ENCODE measurements around the gene POLG. TPM values are rescaled to one million over a fixed set of nuclear protein-coding genes. Genes with fewer than 3 reads are reported as not detected.
A peak's percentile ranks its signal among the peaks of the same experiment; 100 is the strongest.

POLG gene
- total and polyA plus RNA-seq, 2 of the 13 experiments (the other 11 are each of a cell fraction or from before 2014, with no cell fraction given) = 26.6 to 35.5 TPM

DNA sequence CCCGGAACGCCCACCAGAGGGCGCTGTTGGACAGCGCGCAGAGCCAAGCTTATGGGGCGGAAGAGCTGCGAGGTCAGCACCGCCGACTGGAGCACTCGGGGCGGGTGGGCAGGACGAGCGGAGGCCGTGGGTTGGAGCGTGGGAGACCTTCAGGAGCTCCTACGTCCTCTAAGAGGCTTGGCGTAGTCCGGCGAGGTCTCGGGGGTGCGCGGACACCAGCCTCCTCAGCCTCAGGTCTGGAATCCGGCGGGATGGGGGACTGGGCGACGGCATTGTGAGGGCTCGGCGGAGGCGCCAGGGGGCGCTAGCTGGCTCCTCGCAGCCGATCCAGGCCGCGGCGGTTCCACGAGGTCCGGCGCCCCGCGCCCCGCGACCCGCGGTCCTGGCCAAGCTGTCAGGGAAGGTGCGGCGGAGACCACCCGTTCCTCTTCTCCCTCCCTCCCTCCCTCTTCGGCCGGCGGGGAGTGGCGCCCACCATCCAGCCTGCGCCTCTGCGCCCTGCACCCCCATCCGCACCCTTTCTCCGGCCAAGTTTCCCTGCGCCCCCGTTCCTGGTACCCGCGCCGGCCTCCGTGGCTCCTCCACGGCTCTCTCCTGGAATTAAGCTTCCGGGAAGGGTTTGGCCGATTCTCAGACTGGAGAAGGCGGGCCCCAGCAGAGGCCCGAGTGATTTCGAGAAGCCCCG is 24.3 kb upstream of the POLG start (continued):
- TF ChIP-seq ZFP36 (IDR thresholded peaks at IDR 0.05; ENCODE audit: borderline replicate concordance, low read depth, low read length, partially characterized antibody) (no peak), FOXC1 (CRISPR knock-in tag; IDR thresholded peaks at IDR 0.05; ENCODE audit: borderline replicate concordance) (no peak; the same call in 1 of the 2 replicates), HHEX (CRISPR knock-in tag; IDR thresholded peaks at IDR 0.05) (no peak), POLR2A (IDR thresholded peaks at IDR 0.05; ENCODE audit: insufficient read depth in 1 of 2, low read depth in 2 of 2, low read length in 2 of 2) (no peak), ZMYM3 (CRISPR knock-in tag; IDR thresholded peaks at IDR 0.05) (peak; percentile 13; the same call in 1 of the 2 replicates), KDM5B (CRISPR knock-in tag; IDR thresholded peaks at IDR 0.05; ENCODE audit: borderline replicate concordance) (peak; percentile 67; the same call in 1 of the 2 replicates), PLSCR1 (CRISPR knock-in tag; IDR thresholded peaks at IDR 0.05; ENCODE audit: borderline replicate concordance) (no peak), TBX3 (IDR thresholded peaks at IDR 0.05; ENCODE audit: borderline replicate concordance) (no peak), RNF2 (conservative IDR thresholded peaks at IDR 0.05; ENCODE audit: low read depth) (peak; percentile 54; the same call in 1 of the 2 replicates), CREBL2 (CRISPR knock-in tag; IDR thresholded peaks at IDR 0.05; ENCODE audit: borderline replicate concordance) (no peak), FOSL2 (CRISPR knock-in tag; IDR thresholded peaks at IDR 0.05) (no peak), CEBPZ (IDR thresholded peaks at IDR 0.05; ENCODE audit: low read length) (no peak), CBX5 (CRISPR knock-in tag; IDR thresholded peaks at IDR 0.05; ENCODE audit: borderline replicate concordance) (0 out of 2 replicates have a peak, but pooled peaks have one; percentile 20), ARID2 (CRISPR knock-in tag; IDR thresholded peaks at IDR 0.05; ENCODE audit: borderline replicate concordance) (no peak), CHCHD3 (CRISPR knock-in tag; IDR thresholded peaks at IDR 0.05) (peak; percentile 62; the same call in 1 of the 2 replicates), RXRB (CRISPR knock-in tag; IDR thresholded peaks at IDR 0.05; ENCODE audit: borderline replicate concordance) (0 out of 2 replicates have a peak, but pooled peaks have one; percentile 25), POLR2AphosphoS2 (IDR thresholded peaks at IDR 0.05; ENCODE audit: low read depth, low read length) (no peak), EP300 (IDR thresholded peaks at IDR 0.05; ENCODE audit: low read depth in 2 of 2, low read length in 2 of 2) (no peak), EP300 (CRISPR knock-in tag; IDR thresholded peaks at IDR 0.05; ENCODE audit: borderline replicate concordance) (no peak), HNRNPK (IDR thresholded peaks at IDR 0.05; ENCODE audit: low read depth, low read length, poor library complexity, severe bottlenecking) (no peak), ZNF614 (CRISPR knock-in tag; IDR thresholded peaks at IDR 0.05; ENCODE audit: borderline replicate concordance) (peak; percentile 67; the same call in 1 of the 2 replicates), ZNF710 (CRISPR knock-in tag; IDR thresholded peaks at IDR 0.05; ENCODE audit: borderline replicate concordance) (peak; percentile 50; the same call in 1 of the 2 replicates), ZNF619 (CRISPR knock-in tag; IDR thresholded peaks at IDR 0.05) (no peak), GABPA (IDR thresholded peaks at IDR 0.05; ENCODE audit: low read depth, low read length) (no peak), GABPA (CRISPR knock-in tag; IDR thresholded peaks at IDR 0.05; ENCODE audit: low read depth) (no peak)

Data from HepG2 (cell line).